Stimulated activated CD4-positive, alpha-beta T cell treated with anti-CD3 and anti-CD28 coated beads, Interleukin-4, amount 100 ng/mL, for 48 hours (primary cell): ENCODE measurements around the gene EDARADD.
"Not testable (repeated sequence)": the region's sequence is repeated elsewhere in the genome, so short reads cannot be mapped to it uniquely, and the experiment has no call there.

Experiments used
- DNase-seq, 2 donors: peaks; one replicate each; pipeline ENCODE4 v3.0.0-alpha.2; 2020; ENCODE audit warnings: low read depth in 2 of 2

Gene EDARADD

GRCh38 chr1:236489161-236489560 lies 95.1 kb downstream of the EDARADD start:
- not testable (repeated sequence) for DNase-seq

GRCh38 chr1:236489710-236490377 lies 95.8 kb downstream of the EDARADD start:
- DNase-seq: no peak

- no peak for DNase-seq
Measured at GRCh38 chr1:236491469-236492136, 97.5 kb downstream of the EDARADD start.

GRCh38 chr1:236492378-236492777 lies 98.3 kb downstream of the EDARADD start:
- no peak for DNase-seq

- no peak for DNase-seq
Measured at GRCh38 chr1:236494082-236494481, 100.0 kb downstream of the EDARADD start.

GRCh38 chr1:236494586-236495466 lies 100.7 kb downstream of the EDARADD start:
- DNase-seq: no peak

- DNase-seq: no peak
Measured at GRCh38 chr1:236495467-236496112, 101.5 kb downstream of the EDARADD start.

GRCh38 chr1:236497908-236498307 lies 103.8 kb downstream of the EDARADD start:
- no peak for DNase-seq

- no peak for DNase-seq
Measured at GRCh38 chr1:236501093-236501492, 107.0 kb downstream of the EDARADD start.

GRCh38 chr1:236502579-236502971 lies 108.5 kb downstream of the EDARADD start:
- no peak for DNase-seq

GRCh38 chr1:236502972-236503639 lies 109.0 kb downstream of the EDARADD start:
- no peak for DNase-seq

- DNase-seq: not testable (repeated sequence)
Measured at GRCh38 chr1:236504338-236504737, 110.3 kb downstream of the EDARADD start.

- no peak for DNase-seq
Measured at GRCh38 chr1:236507022-236507700, 113.1 kb downstream of the EDARADD start.

GRCh38 chr1:236508593-236509027 lies 114.5 kb downstream of the EDARADD start:
- no peak for DNase-seq

- DNase-seq: no peak
Measured at GRCh38 chr1:236509203-236509602, 115.1 kb downstream of the EDARADD start.

- no peak for DNase-seq
Measured at GRCh38 chr1:236509647-236510401, 115.7 kb downstream of the EDARADD start.

GRCh38 chr1:236511735-236512418 lies 117.8 kb downstream of the EDARADD start:
- no peak for DNase-seq

GRCh38 chr1:236514703-236515442 lies 120.8 kb downstream of the EDARADD start:
- no peak for DNase-seq
